GM12878 (cell line): ENCODE measurements around the gene MFNG. TPM values are rescaled to one million over a fixed set of nuclear protein-coding genes. Genes with fewer than 3 reads are reported as not detected.

Experiments
- ATAC-seq: fragments of 200-7000 bp; cut with Tn5 transposase; 3 replicates; pipeline ENCODE4 v1.9.1; 2020; ENCODE audit warnings: mild to moderate bottlenecking, moderate library complexity
- BruUV-seq: library from RNA; stranded (reverse); fragments of 400-500 nt; replicated peaks from 2 replicates; lab custom pipeline; 2021; lab: Mats Ljungman, UMichigan
- CTCF ChIA-PET: fragments of 300-600 bp; sonication (Branson Sonifier 250); formaldehyde crosslinking; extraction: SDS; loops from one replicate; lab custom pipeline; 2021; ENCODE audit warnings: inconsistent platforms; lab: Yijun Ruan, JAX
- POLR2A ChIA-PET: fragments of 350-600 bp; formaldehyde crosslinking; extraction: SDS; loops from one replicate; lab custom pipeline; 2021; ENCODE audit warnings: inconsistent platforms; lab: Charles Lee
- RAD21 ChIA-PET: fragments of 300-600 bp; sonication (Branson Sonifier 250); formaldehyde crosslinking; loops from one replicate; lab custom pipeline; 2023; ENCODE audit warnings: antibody characterized with exemption; ENCODE audit not compliant: unreplicated experiment; lab: Charles Lee
- SMC1A ChIA-PET: fragments of 300-600 bp; sonication (Branson Sonifier 250); formaldehyde crosslinking; loops from one replicate; lab custom pipeline; 2023; ENCODE audit not compliant: unreplicated experiment, uncharacterized antibody; lab: Charles Lee
- DNase-seq: peaks from one replicate; pipeline ENCODE4 v3.0.0-alpha.2; 2011; ENCODE audit warnings: low read depth, low spot score
- FAIRE-seq: peaks from 3 replicates; lab custom pipeline; 2011; peaks lifted over from hg19 to GRCh38; lab: Jason Lieb, UNC
- H2AFZ ChIP-seq: 2 replicates; pipeline ENCODE4 v1.6.0; 2011; ENCODE audit warnings: low read depth, low read length, control low read depth; ENCODE audit not compliant: control insufficient read depth
- H3K27ac ChIP-seq: 2 replicates; pipeline ENCODE4 v1.5.1; 2011; ENCODE audit warnings: control low read depth; ENCODE audit not compliant: control insufficient read depth, insufficient read depth
- H3K27me3 ChIP-seq, 2 experiments: replicated peaks in 1 of 2; 2 replicates each; pipeline versions ENCODE4 v1.6.0 to v1.6.1; 2011; ENCODE audit warnings: low read length in 1 of 2; ENCODE audit not compliant: control insufficient read depth in 2 of 2, insufficient read depth in 2 of 2
- H3K36me3 ChIP-seq, 2 experiments: 2 replicates each; pipeline ENCODE4 v1.5.1; 2011; ENCODE audit warnings: low read length in 1 of 2; ENCODE audit not compliant: control insufficient read depth in 2 of 2, insufficient read depth in 2 of 2
- H3K4me1 ChIP-seq: 2 replicates; pipeline ENCODE4 v1.6.1; 2011; ENCODE audit warnings: mild to moderate bottlenecking, low read length, moderate library complexity, mixed read lengths; ENCODE audit not compliant: control insufficient read depth, insufficient read depth
- H3K4me2 ChIP-seq: 2 replicates; pipeline ENCODE4 v1.6.0; 2011; ENCODE audit warnings: control low read depth; ENCODE audit not compliant: control insufficient read depth, insufficient read depth
- H3K4me3 ChIP-seq: fragments of 200-600 bp; sonication (generic); 2 replicates; pipeline ENCODE4 v1.5.1; 2016
- H3K79me2 ChIP-seq: 2 replicates; pipeline ENCODE4 v1.6.0; 2011; ENCODE audit warnings: low read length; ENCODE audit not compliant: control insufficient read depth, insufficient read depth
- H3K9ac ChIP-seq: 2 replicates; pipeline ENCODE4 v1.8.0; 2011; ENCODE audit warnings: low read length, control low read depth, mixed read lengths; ENCODE audit not compliant: control insufficient read depth, insufficient read depth
- H3K9me3 ChIP-seq: replicated peaks from 3 replicates; pipeline ENCODE4 v1.5.1; 2011; ENCODE audit warnings: mild to moderate bottlenecking, low read length; ENCODE audit not compliant: control insufficient read depth, insufficient read depth
- H4K20me1 ChIP-seq: 2 replicates; pipeline ENCODE4 v1.6.0; 2011; ENCODE audit not compliant: control insufficient read depth, insufficient read depth
- CBX5 ChIP-seq: sonication (generic); IDR thresholded peaks from 2 replicates; pipeline ENCODE4 v1.6.1; 2016; ENCODE audit warnings: low read depth, moderate library complexity, mild to moderate bottlenecking, inconsistent platforms
- EZH2 ChIP-seq: IDR thresholded peaks from 2 replicates; pipeline ENCODE4 v1.6.1; 2012; ENCODE audit warnings: low read depth, mild to moderate bottlenecking, control low read depth, inconsistent platforms, low read length, borderline replicate concordance; ENCODE audit not compliant: control insufficient read depth
- GATAD2B ChIP-seq: fragments of 450-650 bp; conservative IDR thresholded peaks from 2 replicates; pipeline ENCODE4 v1.6.1; 2017; ENCODE audit warnings: low read depth, mild to moderate bottlenecking, moderate library complexity
- MTA3 ChIP-seq: IDR thresholded peaks from 2 replicates; pipeline ENCODE4 v1.6.1; 2012; ENCODE audit warnings: low read length, inconsistent platforms, borderline replicate concordance
- SMC3 ChIP-seq: IDR thresholded peaks from 2 replicates; pipeline ENCODE4 v1.6.1; 2011; ENCODE audit warnings: low read length, improper control_type of control experiment, borderline replicate concordance
- SP1 ChIP-seq: IDR thresholded peaks from one replicate; pipeline ENCODE4 v1.6.1; 2011; ENCODE audit warnings: low read depth, low read length
- SPI1 ChIP-seq: IDR thresholded peaks from 2 replicates; pipeline ENCODE4 v1.6.1; 2011; ENCODE audit warnings: low read depth, mild to moderate bottlenecking, low read length, moderate library complexity, borderline replicate concordance; ENCODE audit not compliant: insufficient read depth
- WGBS: methylation state at CpG from one replicate; pipeline ENCODE4 v1.1.6; 2016; ENCODE audit warnings: low lambda C conversion rate; ENCODE audit not compliant: insufficient replicate concordance, insufficient coverage; ENCODE audit errors: missing lambda C conversion rate; 5-methylcytosine and 5-hydroxymethylcytosine counted together
- in situ Hi-C: fragments of 300-500 bp; cut with MboI; formaldehyde crosslinking; loops from 9 replicates; pipeline ENCODE4 v1.14.3; 2018; ENCODE audit warnings: mixed read lengths
- intact Hi-C: fragments of 100-400 bp; cut with micrococcal nuclease; formaldehyde crosslinking; loops from one replicate; pipeline ENCODE4 v1.14.2; 2022; ENCODE audit not compliant: unreplicated experiment
- polyA plus RNA-seq, 11 experiments: library from polyadenylated mRNA; depleted of rRNA in 4 of 11; unstranded in 6 of 11; stranded (reverse) in 5 of 11; fragments of >200 nt; fragmentation: Nextera tagmentation in 4 of 11; fragmentation: Illumina TruSeq in 1 of 11; extraction: Ambion mirVana in 4 of 11; extraction: Trizol in 1 of 11; gene quantifications; 1 replicate in 1 of 11; 2 replicates in 10 of 11; pipeline versions ENCODE4 v1.2.1 to v1.2.3, GENCODE V29; 2011 to 2016; ENCODE audit warnings: inconsistent platforms in 2 of 11, missing spikeins in 2 of 11, low read depth in 1 of 11
- total RNA-seq, 4 experiments: library from RNA; depleted of rRNA in 3 of 4; stranded (reverse); fragments of >200 nt in 3 of 4; fragmentation: Illumina TruSeq in 1 of 4; extraction: Trizol in 1 of 4; gene quantifications; 2 replicates each; pipeline versions ENCODE4 v1.2.1 to v1.2.3, GENCODE V29; 2013 to 2021
- TF ChIP-seq, protein P1 (sequence below): fragments of 450-650 bp; formaldehyde crosslinking; IDR thresholded peaks from 2 replicates; pipeline ENCODE4 v1.4.0; 2022; ENCODE audit warnings: mild to moderate bottlenecking, moderate library complexity
- TF ChIP-seq, protein P2 (sequence below): IDR thresholded peaks from 2 replicates; pipeline ENCODE4 v1.6.1; 2012; ENCODE audit warnings: low read depth, low read length, improper control_type of control experiment
- TF ChIP-seq, protein P3 (sequence below): fragments of 450-650 bp; IDR thresholded peaks from 2 replicates; pipeline ENCODE4 v1.6.1; 2014; ENCODE audit warnings: mild to moderate bottlenecking

Gene MFNG
- total and polyA plus RNA-seq, 10 of the 15 experiments (the other 5 are each of a cell fraction or from before 2014, with no cell fraction given) = 11.5 to 117 (median 68.5) TPM

DNA sequence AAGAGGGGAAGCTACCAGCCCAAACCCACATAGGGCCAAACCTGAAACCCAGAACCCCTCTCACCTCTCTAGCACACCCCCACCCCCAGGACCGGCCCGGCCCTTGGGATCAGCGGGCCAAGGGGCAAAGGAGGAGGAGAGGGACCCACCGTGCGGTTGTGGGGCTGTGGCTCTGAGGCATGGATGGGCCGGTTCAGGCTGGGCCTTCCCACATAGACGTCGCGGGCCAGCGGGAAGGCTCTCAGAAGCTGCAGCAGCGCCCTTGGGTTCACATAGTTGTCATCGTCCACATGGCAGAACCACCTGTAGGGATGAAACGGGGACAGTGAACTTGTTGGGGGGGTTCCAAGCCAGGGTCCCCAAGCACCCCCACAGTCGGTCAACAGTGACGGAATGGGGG, 7.0 kb downstream of the MFNG start (continued):
- TF ChIP-seq, protein P1, sequence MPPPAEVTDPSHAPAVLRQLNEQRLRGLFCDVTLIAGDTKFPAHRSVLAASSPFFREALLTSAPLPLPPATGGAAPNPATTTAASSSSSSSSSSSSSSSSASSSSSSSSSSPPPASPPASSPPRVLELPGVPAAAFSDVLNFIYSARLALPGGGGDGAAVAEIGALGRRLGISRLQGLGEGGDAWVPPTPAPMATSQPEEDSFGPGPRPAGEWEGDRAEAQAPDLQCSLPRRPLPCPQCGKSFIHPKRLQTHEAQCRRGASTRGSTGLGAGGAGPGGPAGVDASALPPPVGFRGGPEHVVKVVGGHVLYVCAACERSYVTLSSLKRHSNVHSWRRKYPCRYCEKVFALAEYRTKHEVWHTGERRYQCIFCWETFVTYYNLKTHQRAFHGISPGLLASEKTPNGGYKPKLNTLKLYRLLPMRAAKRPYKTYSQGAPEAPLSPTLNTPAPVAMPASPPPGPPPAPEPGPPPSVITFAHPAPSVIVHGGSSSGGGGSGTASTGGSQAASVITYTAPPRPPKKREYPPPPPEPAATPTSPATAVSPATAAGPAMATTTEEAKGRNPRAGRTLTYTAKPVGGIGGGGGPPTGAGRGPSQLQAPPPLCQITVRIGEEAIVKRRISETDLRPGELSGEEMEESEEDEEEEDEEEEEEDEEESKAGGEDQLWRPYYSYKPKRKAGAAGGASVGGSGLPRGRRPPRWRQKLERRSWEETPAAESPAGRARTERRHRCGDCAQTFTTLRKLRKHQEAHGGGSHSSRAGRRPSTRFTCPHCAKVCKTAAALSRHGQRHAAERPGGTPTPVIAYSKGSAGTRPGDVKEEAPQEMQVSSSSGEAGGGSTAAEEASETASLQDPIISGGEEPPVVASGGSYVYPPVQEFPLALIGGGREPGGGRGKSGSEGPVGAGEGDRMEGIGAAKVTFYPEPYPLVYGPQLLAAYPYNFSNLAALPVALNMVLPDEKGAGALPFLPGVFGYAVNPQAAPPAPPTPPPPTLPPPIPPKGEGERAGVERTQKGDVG (CRISPR knock-in tag) = no peak
- TF ChIP-seq, protein P2, sequence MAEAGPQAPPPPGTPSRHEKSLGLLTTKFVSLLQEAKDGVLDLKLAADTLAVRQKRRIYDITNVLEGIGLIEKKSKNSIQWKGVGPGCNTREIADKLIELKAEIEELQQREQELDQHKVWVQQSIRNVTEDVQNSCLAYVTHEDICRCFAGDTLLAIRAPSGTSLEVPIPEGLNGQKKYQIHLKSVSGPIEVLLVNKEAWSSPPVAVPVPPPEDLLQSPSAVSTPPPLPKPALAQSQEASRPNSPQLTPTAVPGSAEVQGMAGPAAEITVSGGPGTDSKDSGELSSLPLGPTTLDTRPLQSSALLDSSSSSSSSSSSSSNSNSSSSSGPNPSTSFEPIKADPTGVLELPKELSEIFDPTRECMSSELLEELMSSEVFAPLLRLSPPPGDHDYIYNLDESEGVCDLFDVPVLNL = no peak
- TF ChIP-seq SMC3 (no peak), CBX5 (no peak), MTA3 (no peak)

DNA sequence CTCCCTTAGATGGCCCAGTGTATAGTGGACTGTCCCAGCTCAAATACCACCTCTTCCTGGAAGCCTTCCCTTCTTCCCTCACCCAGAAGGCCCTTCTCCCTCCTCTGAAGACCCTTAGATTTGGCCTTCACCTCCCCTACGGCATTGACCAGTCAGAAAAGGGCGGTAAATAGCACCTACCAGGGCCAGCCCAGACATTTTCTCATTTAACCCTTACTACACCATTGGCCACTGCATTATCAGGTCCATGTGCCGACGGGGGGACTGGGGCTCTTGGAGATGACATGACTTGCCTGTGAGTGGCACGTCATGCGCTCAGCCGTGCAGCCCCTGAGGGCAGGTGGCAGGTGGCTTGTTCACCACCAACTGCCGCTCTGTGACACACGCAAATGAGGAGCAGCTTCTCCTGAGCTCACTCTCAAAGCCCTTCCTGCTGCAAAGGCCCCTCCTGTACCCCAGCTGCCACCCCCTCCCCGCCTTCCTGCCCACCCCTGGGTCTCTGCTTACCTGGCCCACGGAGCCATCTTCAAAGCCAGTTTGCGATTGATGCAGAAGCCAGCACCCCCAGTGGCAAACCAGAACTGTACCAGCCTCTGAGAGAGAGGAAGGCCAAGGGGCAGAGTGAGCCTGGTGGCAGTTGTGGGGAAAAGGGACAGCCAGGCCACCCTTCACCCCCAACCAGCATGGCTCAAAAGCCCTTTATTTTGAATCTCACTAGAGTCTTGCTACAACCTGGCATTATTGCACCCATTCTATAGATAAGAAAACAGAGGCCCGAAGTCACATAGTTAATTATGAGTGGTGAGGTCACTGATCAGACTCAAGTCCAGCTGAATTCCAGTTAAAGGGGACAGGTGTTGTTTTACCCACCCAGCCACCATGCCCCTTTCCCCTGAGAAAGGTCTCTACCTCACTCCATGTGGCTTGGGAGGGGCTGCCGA, 9.5 kb downstream of the MFNG start:
- ATAC-seq (no peak), FAIRE-seq (no peak), DNase-seq (no peak)
- CTCF ChIA-PET = no interaction called here
- no peaks in the 10 kb centered on the region; the same call in 1 of the 2 replicates for H3K4me1 ChIP-seq
- in situ Hi-C loops (no loop called here), intact Hi-C loops (no loop called here)
- H3K9me3 ChIP-seq = no peaks in the 10 kb centered on the region
- no peaks in the 10 kb centered on the region; the same call in 1 of the 2 replicates for H4K20me1 ChIP-seq
- POLR2A ChIA-PET = interaction anchor here (0.5 to 0.6 kb wide), 2 partner anchors 57 to 126 kb away, joined by 3 to 4 read pairs; no protein-coding TSS in a partner anchor
- SMC1A ChIA-PET = no interaction called here
- H3K27ac ChIP-seq = no peak overlapping the region
- BruUV-seq = no TSS peak
- 73% methylated on average over 14 of the region's 14 CpGs for WGBS
- no peak overlapping the region for H3K9ac ChIP-seq
- no peak overlapping the region for H2AFZ ChIP-seq
- peaks cover 5% of the 10 kb centered on the region for H3K79me2 ChIP-seq
- H3K36me3 ChIP-seq = peaks cover 16 to 27% of the 10 kb centered on the region in 2 experiments; a peak in 3 of 4 replicates
- no peak overlapping the region for H3K4me2 ChIP-seq
- no peak overlapping the region for H3K4me3 ChIP-seq
- no peaks in the 10 kb centered on the region for H3K27me3 ChIP-seq
- RAD21 ChIA-PET = interaction anchor here (0.5 kb wide), 1 partner anchor 13 kb away, joined by 4 read pairs; no protein-coding TSS in a partner anchor
- TF ChIP-seq GATAD2B (no peak), EZH2 (no peak), SPI1 (no peak), SP1 (no peak)
- TF ChIP-seq, protein P3, sequence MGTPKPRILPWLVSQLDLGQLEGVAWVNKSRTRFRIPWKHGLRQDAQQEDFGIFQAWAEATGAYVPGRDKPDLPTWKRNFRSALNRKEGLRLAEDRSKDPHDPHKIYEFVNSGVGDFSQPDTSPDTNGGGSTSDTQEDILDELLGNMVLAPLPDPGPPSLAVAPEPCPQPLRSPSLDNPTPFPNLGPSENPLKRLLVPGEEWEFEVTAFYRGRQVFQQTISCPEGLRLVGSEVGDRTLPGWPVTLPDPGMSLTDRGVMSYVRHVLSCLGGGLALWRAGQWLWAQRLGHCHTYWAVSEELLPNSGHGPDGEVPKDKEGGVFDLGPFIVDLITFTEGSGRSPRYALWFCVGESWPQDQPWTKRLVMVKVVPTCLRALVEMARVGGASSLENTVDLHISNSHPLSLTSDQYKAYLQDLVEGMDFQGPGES = no peak
- TF ChIP-seq, protein P2 = no peak
